Measurements from ENCODE around the gene DDX1.
"Not testable (repeated sequence)": the region's sequence is repeated elsewhere in the genome, so short reads cannot be mapped to it uniquely, and the experiment has no call there.

Gene DDX1

GRCh38 chr2:15591692-15592463 is at the start of gene DDX1:
DDX1 (plus strand) TSS chr2:15591868; CDS start chr2:15591934, 66 bp downstream.
- Histone ChIP-seq H3K36me3 (peaks cover 31% of the 10 kb centered on the region), H3K27ac (peak within 1 kb of the TSS; percentile 93), H3K4me3 (ENCODE audit: low read depth, low read length) (peak within 1 kb of the TSS; percentile 96), H3K9me3 (ENCODE audit: severe bottlenecking) (no peaks in the 10 kb centered on the region), H3K27me3 (ENCODE audit: insufficient read depth, low read depth, severe bottlenecking) (no peaks in the 10 kb centered on the region)
- peak; percentile 88 for DNase-seq
- TF ChIP-seq CTCF (IDR thresholded peaks at IDR 0.05; ENCODE audit: low read depth, low read length): 0 out of 2 replicates have a peak, but pooled peaks have one; percentile 13

GRCh38 chr2:15542269-15542668 is 49.4 kb upstream of the DDX1 start:
- DNase-seq; H3K36me3 ChIP-seq; H3K4me3 ChIP-seq (ENCODE audit: low read depth, low read length); H3K27me3 ChIP-seq (ENCODE audit: insufficient read depth, low read depth, severe bottlenecking); H3K9me3 ChIP-seq (ENCODE audit: severe bottlenecking); H3K27ac ChIP-seq: not testable (repeated sequence)

- Histone ChIP-seq H3K27ac (no peak overlapping the region), H3K27me3 (ENCODE audit: insufficient read depth, low read depth, severe bottlenecking) (no peaks in the 10 kb centered on the region), H3K36me3 (no peaks in the 10 kb centered on the region), H3K4me3 (ENCODE audit: low read depth, low read length) (no peak overlapping the region), H3K9me3 (ENCODE audit: severe bottlenecking) (no peaks in the 10 kb centered on the region)
- TF ChIP-seq CTCF (IDR thresholded peaks at IDR 0.05; ENCODE audit: low read depth, low read length): no peak
- no peak for DNase-seq
These were observed 48.6 kb upstream of the DDX1 start for GRCh38 chr2:15543053-15543452.

- no peak overlapping the region for H3K27ac ChIP-seq
- H3K36me3 ChIP-seq: no peaks in the 10 kb centered on the region
- H3K27me3 ChIP-seq (ENCODE audit: insufficient read depth, low read depth, severe bottlenecking): no peaks in the 10 kb centered on the region
- TF ChIP-seq CTCF (IDR thresholded peaks at IDR 0.05; ENCODE audit: low read depth, low read length): no peak
- H3K4me3 ChIP-seq (ENCODE audit: low read depth, low read length): no peak overlapping the region
- no peaks in the 10 kb centered on the region for H3K9me3 ChIP-seq (ENCODE audit: severe bottlenecking)
- no peak for DNase-seq
These were observed 48.1 kb upstream of the DDX1 start for GRCh38 chr2:15543541-15543940.

GRCh38 chr2:15544227-15544626 is 47.4 kb upstream of the DDX1 start:
- H3K36me3 ChIP-seq: peaks cover 3% of the 10 kb centered on the region
- no peak for DNase-seq
- no peaks in the 10 kb centered on the region for H3K9me3 ChIP-seq (ENCODE audit: severe bottlenecking)
- no peak overlapping the region for H3K27ac ChIP-seq
- no peaks in the 10 kb centered on the region for H3K27me3 ChIP-seq (ENCODE audit: insufficient read depth, low read depth, severe bottlenecking)
- H3K4me3 ChIP-seq (ENCODE audit: low read depth, low read length): no peak overlapping the region
- no peak for TF ChIP-seq CTCF (IDR thresholded peaks at IDR 0.05; ENCODE audit: low read depth, low read length)

- H3K9me3 ChIP-seq (ENCODE audit: severe bottlenecking): no peaks in the 10 kb centered on the region
- no peaks in the 10 kb centered on the region for H3K27me3 ChIP-seq (ENCODE audit: insufficient read depth, low read depth, severe bottlenecking)
- TF ChIP-seq CTCF (IDR thresholded peaks at IDR 0.05; ENCODE audit: low read depth, low read length): peak; percentile 49
- H3K27ac ChIP-seq: no peak overlapping the region
- peaks cover 4% of the 10 kb centered on the region for H3K36me3 ChIP-seq
- DNase-seq: no peak
- no peak overlapping the region for H3K4me3 ChIP-seq (ENCODE audit: low read depth, low read length)
These were observed 45.2 kb upstream of the DDX1 start for GRCh38 chr2:15546297-15547098.
